Measurements from ENCODE around the gene IFIT2. TPM values are rescaled to one million over a fixed set of nuclear protein-coding genes. Genes with fewer than 3 reads are reported as not detected.

Gene IFIT2
- total RNA-seq, 1 donor = 9.0 TPM

DNA sequence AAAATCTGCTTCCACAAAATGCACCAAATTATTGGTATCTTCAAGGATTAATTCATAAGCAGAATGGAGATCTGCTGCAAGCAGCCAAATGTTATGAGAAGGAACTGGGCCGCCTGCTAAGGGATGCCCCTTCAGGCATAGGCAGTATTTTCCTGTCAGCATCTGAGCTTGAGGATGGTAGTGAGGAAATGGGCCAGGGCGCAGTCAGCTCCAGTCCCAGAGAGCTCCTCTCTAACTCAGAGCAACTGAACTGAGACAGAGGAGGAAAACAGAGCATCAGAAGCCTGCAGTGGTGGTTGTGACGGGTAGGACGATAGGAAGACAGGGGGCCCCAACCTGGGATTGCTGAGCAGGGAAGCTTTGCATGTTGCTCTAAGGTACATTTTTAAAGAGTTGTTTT lies 38.0 kb downstream of the IFIT2 start:
- Histone ChIP-seq H3K4me1 (ENCODE audit: insufficient read depth, low read length) (peaks cover 19% of the 10 kb centered on the region), H3K27ac (ENCODE audit: low read depth, low read length) (no peak overlapping the region), H4K20me1 (ENCODE audit: insufficient read depth, low read length) (no peaks in the 10 kb centered on the region), H3K27me3 (ENCODE audit: insufficient read depth, low read length) (no peaks in the 10 kb centered on the region), H3K36me3 (ENCODE audit: insufficient read depth, low read length) (peaks cover 4% of the 10 kb centered on the region), H2AFZ (ENCODE audit: low read length) (no peak overlapping the region), H3K4me2 (ENCODE audit: insufficient read depth, low read length) (no peak overlapping the region), H3K79me2 (ENCODE audit: insufficient read depth, low read length) (peaks cover 37% of the 10 kb centered on the region), H3K9me3 (ENCODE audit: low read depth, low read length) (no peaks in the 10 kb centered on the region), H3K4me3 (ENCODE audit: insufficient read depth, low read length) (no peak overlapping the region)
- no peak for DNase-seq (ENCODE audit: insufficient read length, low spot score, missing footprints)
- TF ChIP-seq, protein P1, sequence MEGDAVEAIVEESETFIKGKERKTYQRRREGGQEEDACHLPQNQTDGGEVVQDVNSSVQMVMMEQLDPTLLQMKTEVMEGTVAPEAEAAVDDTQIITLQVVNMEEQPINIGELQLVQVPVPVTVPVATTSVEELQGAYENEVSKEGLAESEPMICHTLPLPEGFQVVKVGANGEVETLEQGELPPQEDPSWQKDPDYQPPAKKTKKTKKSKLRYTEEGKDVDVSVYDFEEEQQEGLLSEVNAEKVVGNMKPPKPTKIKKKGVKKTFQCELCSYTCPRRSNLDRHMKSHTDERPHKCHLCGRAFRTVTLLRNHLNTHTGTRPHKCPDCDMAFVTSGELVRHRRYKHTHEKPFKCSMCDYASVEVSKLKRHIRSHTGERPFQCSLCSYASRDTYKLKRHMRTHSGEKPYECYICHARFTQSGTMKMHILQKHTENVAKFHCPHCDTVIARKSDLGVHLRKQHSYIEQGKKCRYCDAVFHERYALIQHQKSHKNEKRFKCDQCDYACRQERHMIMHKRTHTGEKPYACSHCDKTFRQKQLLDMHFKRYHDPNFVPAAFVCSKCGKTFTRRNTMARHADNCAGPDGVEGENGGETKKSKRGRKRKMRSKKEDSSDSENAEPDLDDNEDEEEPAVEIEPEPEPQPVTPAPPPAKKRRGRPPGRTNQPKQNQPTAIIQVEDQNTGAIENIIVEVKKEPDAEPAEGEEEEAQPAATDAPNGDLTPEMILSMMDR (IDR thresholded peaks at IDR 0.05; ENCODE audit: extremely low read depth, low read depth, low read length) = no peak

DNA sequence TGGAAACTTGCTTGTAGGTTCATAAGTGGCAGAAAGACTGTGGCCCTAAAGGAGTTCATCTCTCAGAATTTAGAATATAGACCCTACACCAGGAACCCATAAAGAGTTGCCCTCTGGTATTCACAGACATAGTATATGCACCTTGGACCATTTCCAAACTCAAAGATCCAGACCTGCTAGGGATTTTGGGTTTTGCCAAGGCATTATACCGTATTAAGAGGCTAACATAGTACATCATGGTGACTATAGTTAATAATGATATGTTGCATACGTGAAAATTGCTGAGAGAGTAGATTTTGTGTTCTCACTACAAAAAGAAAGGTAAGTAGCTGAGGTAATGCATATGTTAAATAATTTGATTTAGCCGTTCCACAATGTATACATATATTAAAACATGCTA lies 39.8 kb downstream of the IFIT2 start:
- peaks cover 4% of the 10 kb centered on the region for H3K36me3 ChIP-seq (ENCODE audit: insufficient read depth, low read length)
- no peaks in the 10 kb centered on the region for H3K9me3 ChIP-seq (ENCODE audit: low read depth, low read length)
- H3K27ac ChIP-seq (ENCODE audit: low read depth, low read length) = no peak overlapping the region
- H3K4me3 ChIP-seq (ENCODE audit: insufficient read depth, low read length) = no peak overlapping the region
- H3K4me1 ChIP-seq (ENCODE audit: insufficient read depth, low read length) = peaks cover 22% of the 10 kb centered on the region
- no peaks in the 10 kb centered on the region for H3K27me3 ChIP-seq (ENCODE audit: insufficient read depth, low read length)
- TF ChIP-seq, protein P1 (IDR thresholded peaks at IDR 0.05; ENCODE audit: extremely low read depth, low read depth, low read length) = no peak
- H3K79me2 ChIP-seq (ENCODE audit: insufficient read depth, low read length) = peaks cover 30% of the 10 kb centered on the region
- H2AFZ ChIP-seq (ENCODE audit: low read length) = no peak overlapping the region
- no peaks in the 10 kb centered on the region for H4K20me1 ChIP-seq (ENCODE audit: insufficient read depth, low read length)
- H3K4me2 ChIP-seq (ENCODE audit: insufficient read depth, low read length) = peak overlapping the region; percentile 64
- DNase-seq (ENCODE audit: insufficient read length, low spot score, missing footprints) = no peak

DNA sequence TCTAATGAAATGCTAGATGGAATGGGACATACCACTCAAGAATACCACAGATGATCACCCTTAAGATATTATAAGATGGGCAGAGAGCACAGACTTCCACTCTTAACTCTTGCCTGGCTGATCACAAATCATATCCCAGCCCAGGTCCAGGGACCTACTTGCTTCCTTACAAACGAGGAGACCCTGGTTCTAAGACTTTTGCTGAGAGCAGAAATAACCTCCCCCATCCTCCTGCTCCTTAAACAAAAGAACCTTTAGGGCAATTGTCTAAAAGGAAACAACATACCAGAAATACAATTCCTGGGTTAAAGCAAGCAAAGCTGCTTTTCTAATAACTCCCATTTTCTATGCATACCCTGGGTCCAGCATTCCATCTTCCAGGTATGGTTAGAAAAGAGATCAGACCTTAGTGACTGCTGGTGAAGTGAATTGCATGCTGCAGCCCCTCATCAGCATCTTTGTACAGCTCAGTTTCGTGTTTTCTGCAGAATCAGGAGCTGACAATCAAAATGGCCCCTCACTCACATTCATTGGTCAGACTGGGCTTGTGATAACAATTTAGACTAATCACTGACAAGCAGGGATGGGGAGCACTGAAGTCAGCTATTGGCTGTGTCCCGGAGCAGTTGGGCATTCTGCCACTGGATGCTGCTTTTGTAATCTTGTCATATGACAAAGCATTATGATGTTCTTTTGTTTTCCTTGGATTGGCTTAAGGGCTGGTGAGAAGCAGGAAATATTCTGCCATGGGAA lies 40.5 kb downstream of the IFIT2 start:
- TF ChIP-seq, protein P1 (IDR thresholded peaks at IDR 0.05; ENCODE audit: extremely low read depth, low read depth, low read length) = no peak
- Histone ChIP-seq H3K36me3 (ENCODE audit: insufficient read depth, low read length) (peaks cover 4% of the 10 kb centered on the region), H3K4me2 (ENCODE audit: insufficient read depth, low read length) (peak overlapping the region; percentile 64), H4K20me1 (ENCODE audit: insufficient read depth, low read length) (no peaks in the 10 kb centered on the region), H3K4me1 (ENCODE audit: insufficient read depth, low read length) (peaks cover 25% of the 10 kb centered on the region), H3K27ac (ENCODE audit: low read depth, low read length) (peak overlapping the region; percentile 57), H3K4me3 (ENCODE audit: insufficient read depth, low read length) (peak overlapping the region; percentile 58), H2AFZ (ENCODE audit: low read length) (peak overlapping the region; percentile 64), H3K9me3 (ENCODE audit: low read depth, low read length) (no peaks in the 10 kb centered on the region), H3K27me3 (ENCODE audit: insufficient read depth, low read length) (no peaks in the 10 kb centered on the region), H3K79me2 (ENCODE audit: insufficient read depth, low read length) (peaks cover 28% of the 10 kb centered on the region)
- DNase-seq (ENCODE audit: insufficient read length, low spot score, missing footprints) = peak; percentile 83

DNA sequence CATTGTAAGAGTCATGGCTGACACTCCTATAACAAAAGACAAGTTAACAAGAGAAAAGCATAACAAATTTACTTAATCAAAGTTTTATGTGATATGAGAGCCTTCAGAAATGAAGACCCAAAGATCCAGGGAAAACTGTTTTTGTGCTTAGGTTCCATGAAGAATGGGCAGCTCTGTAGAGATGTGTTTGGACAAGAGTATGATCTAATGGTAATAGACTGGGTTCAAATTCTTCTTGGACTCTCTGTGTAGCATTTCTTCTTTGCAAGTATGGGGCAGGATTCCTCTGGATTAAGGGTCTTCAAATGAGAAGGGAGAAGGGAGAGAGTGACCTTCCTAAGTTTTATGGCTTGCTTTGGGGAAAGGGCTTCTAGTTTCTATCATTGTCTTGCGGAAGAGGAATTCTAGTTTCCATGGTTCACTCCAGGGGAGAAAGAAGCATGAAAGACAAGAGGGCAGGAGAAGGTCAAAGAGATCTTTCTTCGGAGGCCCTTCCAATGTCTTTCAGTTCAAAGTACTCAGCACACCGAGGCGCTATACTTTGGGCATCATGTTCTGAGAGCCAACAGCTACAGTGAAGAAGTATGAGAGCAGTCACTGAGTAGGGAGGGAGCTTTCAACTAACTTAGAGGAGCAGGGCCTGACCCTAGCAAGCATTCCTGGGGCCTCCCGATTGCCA lies 41.4 kb downstream of the IFIT2 start:
- Histone ChIP-seq H3K27ac (ENCODE audit: low read depth, low read length) (peak overlapping the region; percentile 57), H3K27me3 (ENCODE audit: insufficient read depth, low read length) (no peaks in the 10 kb centered on the region), H3K4me3 (ENCODE audit: insufficient read depth, low read length) (no peak overlapping the region), H4K20me1 (ENCODE audit: insufficient read depth, low read length) (no peaks in the 10 kb centered on the region), H2AFZ (ENCODE audit: low read length) (peak overlapping the region; percentile 0), H3K9me3 (ENCODE audit: low read depth, low read length) (no peaks in the 10 kb centered on the region), H3K4me1 (ENCODE audit: insufficient read depth, low read length) (peaks cover 29% of the 10 kb centered on the region), H3K79me2 (ENCODE audit: insufficient read depth, low read length) (peaks cover 26% of the 10 kb centered on the region), H3K4me2 (ENCODE audit: insufficient read depth, low read length) (peak overlapping the region; percentile 6), H3K36me3 (ENCODE audit: insufficient read depth, low read length) (peaks cover 4% of the 10 kb centered on the region)
- TF ChIP-seq, protein P1 (IDR thresholded peaks at IDR 0.05; ENCODE audit: extremely low read depth, low read depth, low read length) = no peak
- no peak for DNase-seq (ENCODE audit: insufficient read length, low spot score, missing footprints)
